SK-N-SH (cell line): ENCODE results near the gene DLEC1. TPM values are rescaled to one million over a fixed set of nuclear protein-coding genes. Genes with fewer than 3 reads are reported as not detected.

Source experiments
- CTCF ChIA-PET: fragments of 300-600, 350-600 bp; formaldehyde crosslinking; extraction: SDS; loops from one replicate; lab custom pipeline; 2021; lab: Yijun Ruan, JAX
- POLR2A ChIA-PET: fragments of 350-600 bp; sonication (Branson Sonifier 250); formaldehyde crosslinking; extraction: SDS; loops from one replicate; lab custom pipeline; 2020; ENCODE audit warnings: antibody characterized with exemption, inconsistent platforms; lab: Yijun Ruan, JAX
- DNase-seq: peaks from one replicate; pipeline ENCODE4 v3.0.0; 2012
- H2AFZ ChIP-seq: fragments of 200-600 bp; sonication (generic); 2 replicates; pipeline ENCODE4 v1.8.1; 2016; ENCODE audit warnings: antibody characterized with exemption, mild to moderate bottlenecking, low read depth
- H3F3A ChIP-seq: fragments of 200-600 bp; sonication (generic); replicated peaks from 2 replicates; pipeline ENCODE3; 2016; ENCODE audit warnings: antibody characterized with exemption, mild to moderate bottlenecking; ENCODE audit not compliant: insufficient read depth
- H3K27ac ChIP-seq, 2 experiments: fragments of 200-500 bp in 1 of 2; fragments of 200-600 bp in 1 of 2; sonication (Bioruptor generic) in 1 of 2; sonication (generic), shearing (Covaris generic) in 1 of 2; 2 replicates each; pipeline versions ENCODE4 v1.5.1 to v1.6.1; 2014 to 2016; ENCODE audit warnings: low read depth in 2 of 2, inconsistent platforms in 1 of 2, low read length in 1 of 2, mild to moderate bottlenecking in 1 of 2, mixed read lengths in 1 of 2
- H3K27me3 ChIP-seq: fragments of 200-600 bp; sonication (generic), shearing (Covaris generic); 2 replicates; pipeline ENCODE4 v1.6.1; 2016; ENCODE audit warnings: mixed run types; ENCODE audit not compliant: insufficient read depth
- H3K36me3 ChIP-seq, 2 experiments: fragments of 200-500 bp in 1 of 2; fragments of 200-600 bp in 1 of 2; sonication (Bioruptor generic) in 1 of 2; sonication (generic) in 1 of 2; replicated peaks in 1 of 2; 2 replicates each; pipeline versions ENCODE3 to v1.5.1; 2014 to 2016; ENCODE audit warnings: low read length in 1 of 2, mild to moderate bottlenecking in 1 of 2; ENCODE audit not compliant: insufficient read depth in 2 of 2, control insufficient read depth in 1 of 2
- H3K4me1 ChIP-seq, 2 experiments: fragments of 200-500 bp in 1 of 2; fragments of 200-600 bp in 1 of 2; sonication (Bioruptor generic) in 1 of 2; sonication (generic), shearing (Covaris generic) in 1 of 2; 2 replicates each; pipeline versions ENCODE4 v1.5.1 to v1.6.1; 2014 to 2016; ENCODE audit warnings: low read depth in 1 of 2, low read length in 1 of 2, mixed run types in 1 of 2; ENCODE audit not compliant: insufficient read depth in 2 of 2, control insufficient read depth in 1 of 2
- H3K4me2 ChIP-seq: fragments of 200-600 bp; sonication (generic), shearing (Covaris generic); 2 replicates; pipeline ENCODE4 v1.6.1; 2017; ENCODE audit warnings: mixed run types
- H3K4me3 ChIP-seq, 2 experiments: fragments of 200-500 bp in 1 of 2; fragments of 200-600 bp in 1 of 2; sonication (Bioruptor generic) in 1 of 2; sonication (generic), shearing (Covaris generic) in 1 of 2; 2 replicates each; pipeline versions ENCODE4 v1.5.1 to v1.8.1; 2014 to 2016; ENCODE audit warnings: low read depth in 2 of 2, inconsistent platforms in 1 of 2, low read length in 1 of 2, mild to moderate bottlenecking in 1 of 2, mixed read lengths in 1 of 2, moderate library complexity in 1 of 2
- H3K79me2 ChIP-seq: fragments of 200-600 bp; sonication (generic); 2 replicates; pipeline ENCODE4 v1.8.1; 2017; ENCODE audit warnings: mild to moderate bottlenecking; ENCODE audit not compliant: insufficient read depth
- H3K9ac ChIP-seq: fragments of 200-600 bp; sonication (generic); 2 replicates; pipeline ENCODE4 v1.6.1; 2017; ENCODE audit warnings: mixed run types
- H3K9me2 ChIP-seq: fragments of 200-600 bp; sonication (generic); 2 replicates; pipeline ENCODE4 v1.6.1; 2017; ENCODE audit warnings: mixed run types
- H3K9me3 ChIP-seq: fragments of 200-600 bp; sonication (generic); 2 replicates; pipeline ENCODE4 v1.6.1; 2017; ENCODE audit warnings: mixed run types, mild to moderate bottlenecking, moderate library complexity
- H4K20me1 ChIP-seq: fragments of 200-600 bp; sonication (generic); 2 replicates; pipeline ENCODE4 v1.6.1; 2017; ENCODE audit warnings: mild to moderate bottlenecking, mixed run types; ENCODE audit not compliant: insufficient read depth
- CHD2 ChIP-seq: fragments of 150-350 bp; IDR thresholded peaks from 2 replicates; pipeline ENCODE4 v1.6.1; 2018; ENCODE audit warnings: low read length; ENCODE audit not compliant: partially characterized antibody
- FOXJ3 ChIP-seq: sonication (generic); formaldehyde crosslinking; IDR thresholded peaks from 2 replicates; pipeline ENCODE4 v1.5.1; 2020; ENCODE audit warnings: mild to moderate bottlenecking, missing genetic modification reagents
- GATA2 ChIP-seq: sonication (generic); formaldehyde crosslinking; IDR thresholded peaks from 2 replicates; pipeline ENCODE4 v1.5.0; 2020; ENCODE audit warnings: mild to moderate bottlenecking, missing genetic modification reagents
- MAX ChIP-seq: IDR thresholded peaks from 2 replicates; pipeline ENCODE4 v1.4.0; 2012; ENCODE audit warnings: low read depth
- MEF2A ChIP-seq: IDR thresholded peaks from 2 replicates; pipeline ENCODE4 v1.4.0; 2012; ENCODE audit warnings: low read depth, borderline replicate concordance
- MXI1 ChIP-seq: IDR thresholded peaks from 2 replicates; pipeline ENCODE4 v1.6.1; 2012; ENCODE audit warnings: mild to moderate bottlenecking, low read depth, low read length, improper control_type of control experiment
- NFIC ChIP-seq: IDR thresholded peaks from 2 replicates; pipeline ENCODE4 v1.4.0; 2012; ENCODE audit warnings: borderline replicate concordance
- NRF1 ChIP-seq: IDR thresholded peaks from 2 replicates; pipeline ENCODE4 v1.6.1; 2012; ENCODE audit warnings: low read depth, mild to moderate bottlenecking, low read length
- RAD21 ChIP-seq: IDR thresholded peaks from 2 replicates; pipeline ENCODE4 v1.6.1; 2012; ENCODE audit warnings: mild to moderate bottlenecking, low read length
- RCOR1 ChIP-seq: fragments of 150-350 bp; IDR thresholded peaks from 2 replicates; pipeline ENCODE4 v1.6.1; 2017; ENCODE audit warnings: antibody characterized with exemption, low read length
- RFX5 ChIP-seq: IDR thresholded peaks from 2 replicates; pipeline ENCODE4 v1.6.1; 2012; ENCODE audit warnings: mild to moderate bottlenecking, improper control_type of control experiment, low read length
- RXRA ChIP-seq: IDR thresholded peaks from 2 replicates; pipeline ENCODE4 v1.4.0; 2012; ENCODE audit warnings: low read depth, mild to moderate bottlenecking, borderline replicate concordance
- SIN3A ChIP-seq: IDR thresholded peaks from 2 replicates; pipeline ENCODE4 v1.6.1; 2012; ENCODE audit warnings: low read depth, mild to moderate bottlenecking, low read length, moderate library complexity, borderline replicate concordance
- SMC3 ChIP-seq: IDR thresholded peaks from 2 replicates; pipeline ENCODE4 v1.6.1; 2012; ENCODE audit warnings: low read depth, low read length, improper control_type of control experiment
- TAF1 ChIP-seq: IDR thresholded peaks from 2 replicates; pipeline ENCODE4 v1.6.1; 2012; ENCODE audit warnings: low read depth, mild to moderate bottlenecking, low read length, moderate library complexity, borderline replicate concordance
- TCF12 ChIP-seq: IDR thresholded peaks from 2 replicates; pipeline ENCODE4 v1.4.0; 2012
- YY1 ChIP-seq: IDR thresholded peaks from 2 replicates; pipeline ENCODE4 v1.4.0; 2012; ENCODE audit warnings: low read depth, mild to moderate bottlenecking
- WGBS: methylation state at CpG from one replicate; pipeline ENCODE4 v1.1.6; 2017; ENCODE audit warnings: low lambda C conversion rate; 5-methylcytosine and 5-hydroxymethylcytosine counted together
- polyA plus RNA-seq, 3 experiments: library from polyadenylated mRNA; depleted of rRNA; stranded (reverse); fragments of >200 nt; gene quantifications; 2 replicates each; pipeline ENCODE4 v1.2.3, GENCODE V29; 2012

Gene DLEC1
- polyA plus RNA-seq, 1 of the 3 experiments (the other 2 are of a cell fraction) = 0.02 TPM

GRCh38 chr3:38141173-38141951 lies 102.4 kb downstream of the DLEC1 start:
- Histone ChIP-seq H3K9me3 (no peaks in the 10 kb centered on the region), H4K20me1 (no peaks in the 10 kb centered on the region), H3K4me1 (peaks cover 12 to 22% of the 10 kb centered on the region in 2 experiments; a peak in 1 of 4 replicates), H2AFZ (no peak overlapping the region), H3F3A (peaks cover 2% of the 10 kb centered on the region), H3K9me2 (no peaks in the 10 kb centered on the region), H3K4me2 (no peak overlapping the region), H3K27me3 (no peaks in the 10 kb centered on the region), H3K9ac (no peak overlapping the region), H3K4me3 (no peak overlapping the region), H3K79me2 (peaks cover 23% of the 10 kb centered on the region), H3K36me3 (peaks cover 0 to 17% of the 10 kb centered on the region in 2 experiments), H3K27ac (no peak overlapping the region)
- POLR2A ChIA-PET = interaction anchor here (3.9 kb wide), 1 partner anchor 24 kb away, joined by 21 read pairs; the partner anchor contains the start of gene OXSR1
- CTCF ChIA-PET = interaction anchor here (0.9 to 1.8 kb wide), 2 partner anchors 10 to 205 kb away, joined by 4 to 8 read pairs; partner anchors contain the start of gene XYLB
- 94% methylated on average over 7 of the region's 7 CpGs for WGBS
- no peak for DNase-seq
- TF ChIP-seq TCF12 = no peak
- no peak for TF ChIP-seq SMC3
- no peak for TF ChIP-seq CHD2

GRCh38 chr3:38141952-38142273 lies 102.9 kb downstream of the DLEC1 start:
- POLR2A ChIA-PET = interaction anchor here (3.9 kb wide), 1 partner anchor 23 kb away, joined by 21 read pairs; the partner anchor contains the start of gene OXSR1
- Histone ChIP-seq H3K4me1 (peaks cover 12 to 22% of the 10 kb centered on the region in 2 experiments; a peak in 1 of 4 replicates), H3K9me2 (no peaks in the 10 kb centered on the region), H4K20me1 (no peaks in the 10 kb centered on the region), H2AFZ (no peak overlapping the region), H3K9me3 (no peaks in the 10 kb centered on the region), H3K9ac (no peak overlapping the region), H3K27me3 (no peaks in the 10 kb centered on the region)
- WGBS = 94% methylated on average over 2 of the region's 2 CpGs
- DNase-seq = no peak
- no peak for TF ChIP-seq MXI1
- TF ChIP-seq CHD2 = no peak
- TF ChIP-seq, all 33 proteins: peak for 0
- peaks cover 0 to 17% of the 10 kb centered on the region in 2 experiments for H3K36me3 ChIP-seq
- H3F3A ChIP-seq = peaks cover 2% of the 10 kb centered on the region
- no peak overlapping the region for H3K4me2 ChIP-seq
- no peak overlapping the region for H3K4me3 ChIP-seq
- CTCF ChIA-PET = interaction anchor here (0.9 to 1.8 kb wide), 2 partner anchors 9 to 205 kb away, joined by 4 to 8 read pairs; partner anchors contain the start of gene XYLB
- H3K27ac ChIP-seq = no peak overlapping the region
- H3K79me2 ChIP-seq = peaks cover 18% of the 10 kb centered on the region

GRCh38 chr3:38142959-38143358 lies 104.0 kb downstream of the DLEC1 start:
- ChIA-PET CTCF (interaction anchor here (1.8 kb wide), 1 partner anchor 204 kb away, joined by 8 read pairs; the partner anchor contains the start of gene XYLB), POLR2A (no interaction called here)
- H4K20me1 ChIP-seq = no peaks in the 10 kb centered on the region
- no peak overlapping the region for H3K9ac ChIP-seq
- H3K27ac ChIP-seq = no peak overlapping the region
- peaks cover 18% of the 10 kb centered on the region for H3K79me2 ChIP-seq
- WGBS = 82% methylated on average over 1 of the region's 1 CpG
- peaks cover 2% of the 10 kb centered on the region for H3F3A ChIP-seq
- no peak overlapping the region for H3K4me2 ChIP-seq
- peaks cover 8 to 16% of the 10 kb centered on the region in 2 experiments; a peak in 1 of 4 replicates for H3K4me1 ChIP-seq
- no peak overlapping the region for H2AFZ ChIP-seq
- H3K9me2 ChIP-seq = no peaks in the 10 kb centered on the region
- no peaks in the 10 kb centered on the region for H3K27me3 ChIP-seq
- H3K36me3 ChIP-seq = peaks cover 0 to 17% of the 10 kb centered on the region in 2 experiments
- H3K9me3 ChIP-seq = no peaks in the 10 kb centered on the region
- DNase-seq = no peak
- no peak for TF ChIP-seq RCOR1
- no peak for TF ChIP-seq GATA2 (CRISPR knock-in tag)
- no peak for TF ChIP-seq TCF12
- no peak for TF ChIP-seq NRF1
- TF ChIP-seq SIN3A = no peak
- TF ChIP-seq TAF1 = no peak
- TF ChIP-seq RFX5 = no peak
- TF ChIP-seq MEF2A = no peak
- no peak for TF ChIP-seq SMC3
- no peak for TF ChIP-seq FOXJ3
- no peak for TF ChIP-seq RAD21
- TF ChIP-seq YY1 = no peak
- no peak for TF ChIP-seq NFIC
- no peak for TF ChIP-seq MAX
- TF ChIP-seq RXRA = no peak
- H3K4me3 ChIP-seq = no peak overlapping the region
